Activated naive CD4-positive, alpha-beta T cell treated with anti-CD3 and anti-CD28 coated beads, Interleukin-2, amount 10 ng/mL, durations not matched to agents 7 days and 5 days (primary cell): Measurements from ENCODE around the gene STAC3.

Source experiments
- CTCF ChIA-PET: fragments of 350-600 bp; sonication (Branson Sonifier 250); formaldehyde crosslinking; loops from one replicate; lab custom pipeline; 2021; ENCODE audit warnings: antibody characterized with exemption; lab: Charles Lee
- DNase-seq: peaks from one replicate; pipeline ENCODE4 v3.0.0-alpha.2; 2020
- H3K27ac Mint-ChIP-seq: one replicate; pipeline ENCODE4 v1.8.0; 2021; ENCODE audit warnings: mild to moderate bottlenecking, moderate library complexity, mixed read lengths
- H3K27me3 Mint-ChIP-seq: one replicate; pipeline ENCODE4 v1.8.0; 2021; ENCODE audit warnings: mild to moderate bottlenecking, mixed read lengths
- H3K36me3 Mint-ChIP-seq: one replicate; pipeline ENCODE4 v1.8.0; 2021; ENCODE audit warnings: mixed read lengths
- H3K4me1 Mint-ChIP-seq: one replicate; pipeline ENCODE4 v1.8.0; 2021; ENCODE audit warnings: mixed read lengths
- H3K4me3 Mint-ChIP-seq: one replicate; pipeline ENCODE4 v1.8.0; 2021; ENCODE audit warnings: mild to moderate bottlenecking, moderate library complexity, mixed read lengths
- H3K9me3 Mint-ChIP-seq: one replicate; pipeline ENCODE4 v1.8.0; 2021; ENCODE audit warnings: mixed read lengths

The STAC3 gene

GRCh38 chr12:57201219-57201618 lies 49.8 kb downstream of the STAC3 start:
- Mint-ChIP-seq H3K9me3 (no peaks in the 10 kb centered on the region), H3K27me3 (no peaks in the 10 kb centered on the region), H3K4me3 (no peak overlapping the region), H3K36me3 (no peaks in the 10 kb centered on the region), H3K27ac (no peak overlapping the region), H3K4me1 (no peaks in the 10 kb centered on the region)
- CTCF ChIA-PET: no interaction called here
- no peak for DNase-seq

DNA sequence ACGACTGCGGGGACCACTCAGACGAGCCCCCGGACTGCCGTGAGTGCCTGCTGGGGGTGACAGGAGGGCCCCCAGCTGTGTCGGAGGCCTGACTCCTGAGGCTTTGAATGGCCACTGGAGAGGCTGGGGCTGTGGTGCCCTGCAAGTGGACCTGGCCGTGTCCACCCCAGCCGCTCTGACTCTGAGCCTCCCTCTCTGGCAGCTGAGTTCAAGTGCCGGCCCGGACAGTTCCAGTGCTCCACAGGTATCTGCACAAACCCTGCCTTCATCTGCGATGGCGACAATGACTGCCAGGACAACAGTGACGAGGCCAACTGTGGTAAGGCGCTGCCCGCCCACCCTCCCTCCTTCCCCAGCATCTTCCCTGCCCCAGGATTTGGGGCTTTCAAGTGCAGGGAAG lies 50.5 kb downstream of the STAC3 start:
- Mint-ChIP-seq H3K27ac (no peak overlapping the region), H3K27me3 (no peaks in the 10 kb centered on the region), H3K36me3 (no peaks in the 10 kb centered on the region), H3K4me1 (no peaks in the 10 kb centered on the region), H3K4me3 (no peak overlapping the region), H3K9me3 (no peaks in the 10 kb centered on the region)
- CTCF ChIA-PET: no interaction called here
- no peak for DNase-seq

DNA sequence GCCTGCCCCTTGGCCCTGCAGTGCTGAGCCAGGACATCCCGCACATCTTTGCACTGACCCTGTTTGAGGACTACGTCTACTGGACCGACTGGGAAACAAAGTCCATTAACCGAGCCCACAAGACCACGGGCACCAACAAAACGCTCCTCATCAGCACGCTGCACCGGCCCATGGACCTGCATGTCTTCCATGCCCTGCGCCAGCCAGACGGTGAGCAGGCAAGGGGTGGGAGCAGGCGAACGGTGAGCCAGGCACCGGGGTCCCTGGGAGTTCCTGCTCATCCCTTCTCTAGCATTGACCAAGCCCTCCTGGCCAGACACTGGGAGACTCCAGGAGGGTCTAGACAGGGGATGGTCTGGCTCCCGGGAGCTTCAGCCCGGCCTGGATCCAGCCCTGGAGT lies 51.8 kb downstream of the STAC3 start:
- H3K4me3 Mint-ChIP-seq: no peak overlapping the region
- no peaks in the 10 kb centered on the region for H3K36me3 Mint-ChIP-seq
- CTCF ChIA-PET: no interaction called here
- no peaks in the 10 kb centered on the region for H3K9me3 Mint-ChIP-seq
- peaks cover 6% of the 10 kb centered on the region for H3K27me3 Mint-ChIP-seq
- no peak for DNase-seq
- H3K27ac Mint-ChIP-seq: no peak overlapping the region
- H3K4me1 Mint-ChIP-seq: no peaks in the 10 kb centered on the region

DNA sequence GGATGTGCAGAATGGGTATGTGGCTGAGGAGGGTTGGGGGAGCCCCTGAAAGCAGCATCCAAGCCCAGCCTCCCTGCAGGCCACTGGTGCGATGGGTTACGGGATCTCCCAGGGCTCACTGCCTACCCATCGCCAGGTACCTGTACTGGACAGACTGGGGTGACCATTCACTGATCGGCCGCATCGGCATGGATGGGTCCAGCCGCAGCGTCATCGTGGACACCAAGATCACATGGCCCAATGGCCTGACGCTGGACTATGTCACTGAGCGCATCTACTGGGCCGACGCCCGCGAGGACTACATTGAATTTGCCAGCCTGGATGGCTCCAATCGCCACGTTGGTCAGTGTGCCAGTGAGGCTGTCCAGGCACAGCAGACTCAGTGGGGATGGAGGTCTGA lies 52.7 kb downstream of the STAC3 start:
- DNase-seq: no peak
- CTCF ChIA-PET: no interaction called here
- Mint-ChIP-seq H3K27ac (no peak overlapping the region), H3K4me1 (no peaks in the 10 kb centered on the region), H3K36me3 (no peaks in the 10 kb centered on the region), H3K9me3 (no peaks in the 10 kb centered on the region), H3K4me3 (no peak overlapping the region), H3K27me3 (peaks cover 6% of the 10 kb centered on the region)

- CTCF ChIA-PET: interaction anchor here (0.9 kb wide), 1 partner anchor 16 kb away, joined by 3 read pairs; no protein-coding TSS in a partner anchor
- Mint-ChIP-seq H3K4me1 (no peaks in the 10 kb centered on the region), H3K36me3 (no peaks in the 10 kb centered on the region), H3K27ac (no peak overlapping the region), H3K9me3 (no peaks in the 10 kb centered on the region), H3K4me3 (no peak overlapping the region), H3K27me3 (peaks cover 6% of the 10 kb centered on the region)
- DNase-seq: no peak
Measured at GRCh38 chr12:57196956-57197355, 54.0 kb downstream of the STAC3 start.

GRCh38 chr12:57196439-57196838 lies 54.5 kb downstream of the STAC3 start:
- H3K27ac Mint-ChIP-seq: no peak overlapping the region
- peaks cover 6% of the 10 kb centered on the region for H3K27me3 Mint-ChIP-seq
- H3K4me1 Mint-ChIP-seq: no peaks in the 10 kb centered on the region
- peaks cover 2% of the 10 kb centered on the region for H3K9me3 Mint-ChIP-seq
- no peaks in the 10 kb centered on the region for H3K36me3 Mint-ChIP-seq
- no peak overlapping the region for H3K4me3 Mint-ChIP-seq
- CTCF ChIA-PET: no interaction called here
- no peak for DNase-seq

- peaks cover 2% of the 10 kb centered on the region for H3K9me3 Mint-ChIP-seq
- CTCF ChIA-PET: no interaction called here
- no peak overlapping the region for H3K4me3 Mint-ChIP-seq
- H3K36me3 Mint-ChIP-seq: no peaks in the 10 kb centered on the region
- H3K4me1 Mint-ChIP-seq: no peaks in the 10 kb centered on the region
- no peak for DNase-seq
- peaks cover 6% of the 10 kb centered on the region for H3K27me3 Mint-ChIP-seq
- H3K27ac Mint-ChIP-seq: no peak overlapping the region
Measured at GRCh38 chr12:57195611-57196371, 55.2 kb downstream of the STAC3 start.

- no peak for DNase-seq
- no peak overlapping the region for H3K4me3 Mint-ChIP-seq
- no peak overlapping the region for H3K27ac Mint-ChIP-seq
- H3K27me3 Mint-ChIP-seq: peaks cover 6% of the 10 kb centered on the region
- H3K9me3 Mint-ChIP-seq: peaks cover 2% of the 10 kb centered on the region
- no peaks in the 10 kb centered on the region for H3K4me1 Mint-ChIP-seq
- CTCF ChIA-PET: no interaction called here
- no peaks in the 10 kb centered on the region for H3K36me3 Mint-ChIP-seq
Measured at GRCh38 chr12:57195186-57195585, 55.8 kb downstream of the STAC3 start.

- no peak for DNase-seq
- Mint-ChIP-seq H3K27me3 (peaks cover 6% of the 10 kb centered on the region), H3K9me3 (peaks cover 2% of the 10 kb centered on the region), H3K36me3 (no peaks in the 10 kb centered on the region), H3K4me1 (no peaks in the 10 kb centered on the region), H3K4me3 (no peak overlapping the region), H3K27ac (no peak overlapping the region)
- CTCF ChIA-PET: no interaction called here
Measured at GRCh38 chr12:57194253-57194652, 56.7 kb downstream of the STAC3 start.

- H3K36me3 Mint-ChIP-seq: no peaks in the 10 kb centered on the region
- H3K27me3 Mint-ChIP-seq: peaks cover 6% of the 10 kb centered on the region
- no peak overlapping the region for H3K4me3 Mint-ChIP-seq
- H3K9me3 Mint-ChIP-seq: peaks cover 2% of the 10 kb centered on the region
- CTCF ChIA-PET: interaction anchor here (1.1 kb wide), 1 partner anchor 9 kb away, joined by 3 read pairs; no protein-coding TSS in a partner anchor
- DNase-seq: no peak
- H3K27ac Mint-ChIP-seq: no peak overlapping the region
- H3K4me1 Mint-ChIP-seq: no peaks in the 10 kb centered on the region
Measured at GRCh38 chr12:57193706-57194245, 57.2 kb downstream of the STAC3 start.
